Tibial nerve (tissue), 4 donors: ENCODE measurements around the gene OVCH1. TPM values are rescaled to one million over a fixed set of nuclear protein-coding genes. Genes with fewer than 3 reads are reported as not detected.

Source experiments
- DNase-seq, 2 donors: peaks; one replicate each; pipeline ENCODE4 v3.0.0-alpha.2; 2019; ENCODE audit warnings: low spot score in 2 of 2
- H3K27ac ChIP-seq, 4 donors: fragments of 200-600 bp; sonication (generic) in 3 of 4; one replicate each; pipeline ENCODE4 v1.5.1; 2017 to 2019; ENCODE audit warnings: mild to moderate bottlenecking in 1 of 4
- H3K27me3 ChIP-seq, 2 donors: fragments of 200-600 bp; sonication (generic) in 1 of 2; one replicate each; pipeline versions ENCODE4 v1.5.1 to v1.6.0; 2017 to 2019
- H3K36me3 ChIP-seq, 3 donors: fragments of 200-600 bp; sonication (generic); one replicate each; pipeline ENCODE4 v1.5.1; 2018 to 2019
- H3K4me1 ChIP-seq, 4 donors: fragments of 200-600 bp; sonication (generic) in 3 of 4; one replicate each; pipeline ENCODE4 v1.5.1; 2017 to 2019
- H3K4me3 ChIP-seq, 4 donors: fragments of 200-600 bp; sonication (generic) in 3 of 4; one replicate each; pipeline ENCODE4 v1.5.1; 2017 to 2019; ENCODE audit warnings: mild to moderate bottlenecking in 1 of 4, moderate library complexity in 1 of 4
- H3K9me3 ChIP-seq, 4 donors: fragments of 200-600 bp; sonication (generic) in 3 of 4; one replicate each; pipeline ENCODE4 v1.5.1; 2017 to 2019
- EP300 ChIP-seq, 2 donors: sonication (generic); formaldehyde crosslinking; IDR thresholded peaks; one replicate each; pipeline ENCODE4 v1.6.1; 2017; ENCODE audit warnings: antibody characterized with exemption in 2 of 2, mild to moderate bottlenecking in 1 of 2
- POLR2A ChIP-seq, 2 donors: fragments of 450-650 bp; IDR thresholded peaks; one replicate each; pipeline ENCODE4 v1.6.1; 2017; ENCODE audit warnings: antibody characterized with exemption in 2 of 2, mild to moderate bottlenecking in 2 of 2, moderate library complexity in 2 of 2
- WGBS, 2 donors: methylation state at CpG; one replicate each; pipeline ENCODE4 v1.1.5; 2018; 5-methylcytosine and 5-hydroxymethylcytosine counted together
- total RNA-seq, 4 donors: library from RNA; depleted of rRNA; stranded (reverse); fragments of >200 nt; gene quantifications; one replicate each; pipeline ENCODE4 v1.1.0, GENCODE V29; 2016
- TF ChIP-seq, protein P1 (sequence below), 5 experiments: fragments of 200-600 bp in 3 of 5; fragments of 450-650 bp in 2 of 5; sonication (generic) in 3 of 5; IDR thresholded peaks; one replicate each; pipeline ENCODE4 v1.5.1; 2016 to 2019; ENCODE audit warnings: antibody characterized with exemption in 5 of 5, mild to moderate bottlenecking in 3 of 5, moderate library complexity in 2 of 5

OVCH1 gene
- total RNA-seq, 4 donors from 2014 or later = 0.20 to 0.21 TPM; not detected in 2

DNA sequence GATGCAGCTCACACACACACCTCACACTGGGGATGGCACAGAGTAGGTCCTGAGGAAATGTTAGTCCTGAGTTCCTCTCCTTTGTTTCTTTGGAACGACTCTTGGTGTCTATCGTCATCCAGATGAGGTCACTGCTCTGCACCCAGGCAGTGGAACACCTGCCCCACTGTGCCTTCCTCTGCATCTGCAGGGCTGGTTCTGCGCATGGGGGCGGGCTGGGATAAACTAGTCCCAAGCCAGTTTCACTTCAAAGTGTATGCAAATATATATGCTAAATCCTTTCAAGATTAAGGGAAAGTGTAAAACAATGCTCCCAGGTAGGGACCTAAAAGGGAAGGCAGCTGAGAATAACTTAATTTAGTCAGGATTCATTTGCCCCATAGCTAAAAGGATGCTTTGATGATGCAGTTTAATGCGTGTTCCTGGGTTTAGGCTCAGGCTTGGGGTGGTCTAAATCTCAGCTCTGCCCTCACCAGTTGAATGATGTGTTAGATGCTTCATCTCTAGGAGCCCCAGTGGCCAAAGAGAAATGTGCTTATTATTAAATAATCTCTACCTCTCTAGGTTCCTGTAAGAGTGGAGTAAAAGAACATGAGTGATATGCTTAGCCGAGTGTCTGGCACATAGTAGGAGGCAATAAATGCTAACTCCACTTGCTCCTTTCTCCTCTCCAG is 47.1 kb upstream of the OVCH1 start:
- no peak for DNase-seq
- Histone ChIP-seq H3K9me3 (no peaks in the 10 kb centered on the region), H3K4me1 (peaks cover 0 to 28% (median 0%) of the 10 kb centered on the region in 4 donors), H3K27ac (no peak overlapping the region), H3K4me3 (no peak overlapping the region), H3K27me3 (no peaks in the 10 kb centered on the region), H3K36me3 (no peaks in the 10 kb centered on the region)
- WGBS, 2 donors = 82 to 84% methylated on average over 6 of the region's 6 CpGs
- TF ChIP-seq, protein P1, sequence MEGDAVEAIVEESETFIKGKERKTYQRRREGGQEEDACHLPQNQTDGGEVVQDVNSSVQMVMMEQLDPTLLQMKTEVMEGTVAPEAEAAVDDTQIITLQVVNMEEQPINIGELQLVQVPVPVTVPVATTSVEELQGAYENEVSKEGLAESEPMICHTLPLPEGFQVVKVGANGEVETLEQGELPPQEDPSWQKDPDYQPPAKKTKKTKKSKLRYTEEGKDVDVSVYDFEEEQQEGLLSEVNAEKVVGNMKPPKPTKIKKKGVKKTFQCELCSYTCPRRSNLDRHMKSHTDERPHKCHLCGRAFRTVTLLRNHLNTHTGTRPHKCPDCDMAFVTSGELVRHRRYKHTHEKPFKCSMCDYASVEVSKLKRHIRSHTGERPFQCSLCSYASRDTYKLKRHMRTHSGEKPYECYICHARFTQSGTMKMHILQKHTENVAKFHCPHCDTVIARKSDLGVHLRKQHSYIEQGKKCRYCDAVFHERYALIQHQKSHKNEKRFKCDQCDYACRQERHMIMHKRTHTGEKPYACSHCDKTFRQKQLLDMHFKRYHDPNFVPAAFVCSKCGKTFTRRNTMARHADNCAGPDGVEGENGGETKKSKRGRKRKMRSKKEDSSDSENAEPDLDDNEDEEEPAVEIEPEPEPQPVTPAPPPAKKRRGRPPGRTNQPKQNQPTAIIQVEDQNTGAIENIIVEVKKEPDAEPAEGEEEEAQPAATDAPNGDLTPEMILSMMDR (IDR thresholded peaks at IDR 0.05) = no peak
- no peak for TF ChIP-seq EP300 (IDR thresholded peaks at IDR 0.05)
- no peak for TF ChIP-seq POLR2A (IDR thresholded peaks at IDR 0.05)

DNA sequence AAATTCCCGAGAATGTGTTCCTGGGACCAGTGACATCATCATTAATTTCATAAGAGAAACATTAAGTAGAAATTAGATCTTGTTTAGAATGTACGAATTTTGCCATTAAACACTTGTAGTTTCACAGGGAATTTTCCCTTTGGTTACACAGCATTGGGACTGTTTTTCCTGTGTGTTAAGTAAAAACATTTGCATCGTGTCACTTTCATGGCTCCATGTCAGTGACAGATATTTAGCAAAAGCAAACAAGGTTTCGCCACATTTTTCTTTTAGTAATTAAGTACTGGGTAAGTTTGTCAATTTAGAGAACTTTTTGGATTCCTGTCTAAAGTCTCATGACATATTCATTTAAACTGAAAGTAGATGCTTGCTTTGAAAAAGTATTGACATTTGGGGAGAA is 45.5 kb upstream of the OVCH1 start:
- 60 to 63% methylated on average over 4 of the region's 4 CpGs for WGBS, 2 donors
- DNase-seq = no peak
- no peaks in the 10 kb centered on the region for H3K36me3 ChIP-seq
- H3K27ac ChIP-seq = peak overlapping the region in 2 of 4 donors; percentile 36 to 62
- TF ChIP-seq, protein P1 (IDR thresholded peaks at IDR 0.05) = no peak
- TF ChIP-seq EP300 (IDR thresholded peaks at IDR 0.05) = no peak
- no peak for TF ChIP-seq POLR2A (IDR thresholded peaks at IDR 0.05)
- H3K4me3 ChIP-seq = peak overlapping the region in 1 of 4 donors; percentile 19
- H3K4me1 ChIP-seq = peaks cover 0 to 28% (median 0%) of the 10 kb centered on the region in 4 donors
- no peaks in the 10 kb centered on the region for H3K27me3 ChIP-seq
- H3K9me3 ChIP-seq = no peaks in the 10 kb centered on the region

DNA sequence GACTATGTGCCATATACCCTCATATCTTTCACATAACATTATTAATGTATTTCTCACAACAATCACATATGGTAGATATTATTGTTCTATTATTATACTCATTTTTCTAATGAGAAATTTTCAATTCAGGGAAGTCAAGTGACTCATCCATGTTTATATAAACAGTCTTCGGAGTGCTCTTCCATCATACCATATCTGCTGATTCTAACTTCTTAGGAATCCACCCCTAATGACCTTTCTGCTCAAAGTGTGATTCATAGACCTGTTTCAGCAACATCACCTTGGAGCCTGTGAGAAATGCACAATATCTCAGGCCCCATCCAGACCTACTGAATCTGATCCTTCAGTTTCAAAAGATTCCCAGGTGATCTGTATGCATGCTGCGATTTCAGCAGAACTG is 39.8 kb upstream of the OVCH1 start:
- TF ChIP-seq EP300 (IDR thresholded peaks at IDR 0.05) (no peak), POLR2A (IDR thresholded peaks at IDR 0.05) (no peak)
- TF ChIP-seq, protein P1 (IDR thresholded peaks at IDR 0.05) = no peak
- H3K4me1 ChIP-seq = peaks cover 0 to 10% (median 3%) of the 10 kb centered on the region in 4 donors
- H3K9me3 ChIP-seq = no peaks in the 10 kb centered on the region
- H3K27me3 ChIP-seq = no peaks in the 10 kb centered on the region
- WGBS, 2 donors = 75 to 76% methylated on average over 2 of the region's 2 CpGs
- DNase-seq = no peak
- H3K27ac ChIP-seq = no peak overlapping the region
- no peaks in the 10 kb centered on the region for H3K36me3 ChIP-seq
- H3K4me3 ChIP-seq = no peak overlapping the region

DNA sequence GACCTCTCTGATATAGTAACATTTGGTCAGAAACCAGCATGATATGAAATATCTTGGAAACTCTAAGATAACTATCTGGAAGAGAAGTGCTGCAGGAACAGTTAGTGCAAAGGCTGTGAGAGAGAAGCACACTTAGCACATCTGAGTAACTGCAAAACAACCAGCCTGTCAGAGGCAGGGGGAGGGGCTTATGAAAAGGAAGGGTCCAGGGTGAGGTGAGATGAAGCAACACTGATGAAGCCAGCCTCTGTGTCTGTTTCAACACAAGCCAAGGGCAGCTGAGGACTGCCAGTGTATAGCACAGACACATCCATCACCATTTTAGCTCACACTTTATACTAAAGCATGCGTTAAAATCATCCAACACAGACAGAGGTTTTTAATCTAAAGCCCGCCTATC is 37.4 kb upstream of the OVCH1 start:
- Histone ChIP-seq H3K4me3 (no peak overlapping the region), H3K27ac (no peak overlapping the region), H3K36me3 (no peaks in the 10 kb centered on the region), H3K27me3 (no peaks in the 10 kb centered on the region), H3K9me3 (no peaks in the 10 kb centered on the region), H3K4me1 (peaks cover 0 to 7% (median 3%) of the 10 kb centered on the region in 4 donors)
- 91 to 93% methylated on average over 2 of the region's 2 CpGs for WGBS, 2 donors
- TF ChIP-seq, protein P1 (IDR thresholded peaks at IDR 0.05) = no peak
- no peak for TF ChIP-seq EP300 (IDR thresholded peaks at IDR 0.05)
- TF ChIP-seq POLR2A (IDR thresholded peaks at IDR 0.05) = no peak
- no peak for DNase-seq

DNA sequence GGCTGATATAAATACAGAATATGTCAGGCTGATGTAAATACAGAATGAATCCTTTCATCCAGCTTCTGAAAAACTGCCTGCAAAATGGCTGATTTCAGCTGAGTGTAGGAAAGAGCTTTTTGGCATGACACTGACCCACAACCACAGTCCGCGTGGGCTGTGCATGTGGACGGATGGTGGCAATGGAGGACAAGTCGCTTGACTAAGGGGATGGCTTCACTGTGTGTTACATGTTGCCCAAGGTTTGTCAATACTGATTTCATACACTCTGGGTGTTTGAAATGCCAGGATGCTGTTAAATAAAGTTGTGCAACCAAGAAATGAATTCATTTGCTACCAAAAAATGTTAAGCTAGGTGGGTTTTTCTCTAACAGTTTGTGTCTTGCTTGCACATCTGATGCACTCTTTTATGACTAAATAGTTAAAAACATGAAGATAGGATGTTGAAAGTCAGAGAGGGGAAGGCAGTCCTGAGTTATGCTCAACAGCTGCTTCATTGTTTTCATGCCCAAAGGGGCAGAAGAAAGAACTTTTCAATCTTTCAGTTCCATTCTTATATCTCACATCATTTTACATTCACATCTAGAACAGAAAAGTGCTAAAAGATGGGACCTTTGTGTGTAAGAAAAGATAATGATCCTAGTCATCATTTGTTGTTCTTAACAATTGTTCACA is 36.5 kb upstream of the OVCH1 start:
- no peaks in the 10 kb centered on the region for H3K9me3 ChIP-seq
- H3K4me1 ChIP-seq = peaks cover 0 to 7% (median 3%) of the 10 kb centered on the region in 4 donors
- no peak for DNase-seq
- no peaks in the 10 kb centered on the region for H3K27me3 ChIP-seq
- no peaks in the 10 kb centered on the region for H3K36me3 ChIP-seq
- WGBS, 2 donors = 24 to 35% methylated on average over 4 of the region's 4 CpGs
- H3K27ac ChIP-seq = no peak overlapping the region
- H3K4me3 ChIP-seq = no peak overlapping the region
- TF ChIP-seq, protein P1 (IDR thresholded peaks at IDR 0.05) = no peak
- no peak for TF ChIP-seq POLR2A (IDR thresholded peaks at IDR 0.05)
